Right lobe of liver (tissue), 6 donors: Measurements from ENCODE around the gene UBXN11. TPM values are rescaled to one million over a fixed set of nuclear protein-coding genes. Genes with fewer than 3 reads are reported as not detected.
"Not testable (repeated sequence)": the region's sequence is repeated elsewhere in the genome, so short reads cannot be mapped to it uniquely, and the experiment has no call there.

ENCODE experiments used
- ATAC-seq, 4 donors: fragments of 200-7000 bp; cut with Tn5 transposase; one replicate each; pipeline ENCODE4 v1.9.1; 2020; ENCODE audit warnings: mild to moderate bottlenecking in 4 of 4, moderate library complexity in 4 of 4
- DNase-seq, 3 donors: peaks; one replicate each; pipeline ENCODE4 v3.0.0-alpha.2; 2020
- H3K27ac ChIP-seq, 3 donors: fragments of 200-600 bp; one replicate each; pipeline ENCODE4 v1.8.0; 2022
- H3K27me3 ChIP-seq, 2 donors: fragments of 200-600 bp; one replicate each; pipeline ENCODE4 v1.8.0; 2022
- H3K36me3 ChIP-seq, 4 donors: fragments of 200-600 bp; sonication (generic) in 1 of 4; one replicate each; pipeline versions ENCODE4 v1.5.1 to v1.8.0; 2017 to 2022; ENCODE audit warnings: control low read depth in 1 of 4
- H3K4me1 ChIP-seq, 4 donors: fragments of 200-600 bp; sonication (generic) in 1 of 4; one replicate each; pipeline versions ENCODE4 v1.5.1 to v1.8.0; 2017 to 2022; ENCODE audit warnings: control low read depth in 1 of 4
- H3K4me3 ChIP-seq, 3 donors: fragments of 200-600 bp; one replicate each; pipeline ENCODE4 v1.8.0; 2022
- H3K9me3 ChIP-seq, 4 donors: fragments of 200-600 bp; sonication (generic) in 1 of 4; one replicate each; pipeline versions ENCODE4 v1.5.1 to v1.8.0; 2017 to 2022; ENCODE audit warnings: control low read depth in 1 of 4
- POLR2A ChIP-seq: fragments of 450-650 bp; IDR thresholded peaks from one replicate; pipeline ENCODE4 v1.6.1; 2017; ENCODE audit warnings: antibody characterized with exemption, mild to moderate bottlenecking
- WGBS: methylation state at CpG from one replicate; pipeline ENCODE4 v1.1.6; 2018; ENCODE audit warnings: low coverage, low lambda C conversion rate; ENCODE audit not compliant: insufficient coverage; ENCODE audit errors: missing lambda C conversion rate; 5-methylcytosine and 5-hydroxymethylcytosine counted together
- intact Hi-C, 2 donors: fragments of 100-400 bp; cut with DNase I; formaldehyde crosslinking; loops; one replicate each; pipeline versions ENCODE4 v1.11.2 to v1.14.1; 2022
- total RNA-seq, 6 experiments: library from RNA; depleted of rRNA in 2 of 6; stranded (reverse); fragments of >200 nt in 2 of 6; fragmentation: NEBNext Ultra II Directional in 3 of 6; extraction: Animal tissue kit (Norgen Biotek cat#: 25700) in 3 of 6; gene quantifications; one replicate each; pipeline versions ENCODE4 v1.1.0 to v1.2.4, GENCODE V29; 2016 to 2023
- TF ChIP-seq, protein P1 (sequence below), 4 donors: fragments of 200-600 bp in 3 of 4; fragments of 450-650 bp in 1 of 4; IDR thresholded peaks; one replicate each; pipeline versions ENCODE4 v1.5.1 to v1.8.0; 2016 to 2022; ENCODE audit warnings: antibody characterized with exemption in 4 of 4, mild to moderate bottlenecking in 2 of 4
- donor health status: DM: no; HTN: yes; CAD: no.
- donor health status: DM: no; HTN: no; CAD: no.
- donor health status: DM: no; HTN: no; CAD: no.
- donor health status: DM: no; HTN: yes; CAD: no.
- donor health status: DM: no; HTN: yes; CAD: no.

UBXN11 gene
- total RNA-seq, 6 experiments from 2014 or later = 4.3 to 11.3 (median 7.0) TPM

DNA sequence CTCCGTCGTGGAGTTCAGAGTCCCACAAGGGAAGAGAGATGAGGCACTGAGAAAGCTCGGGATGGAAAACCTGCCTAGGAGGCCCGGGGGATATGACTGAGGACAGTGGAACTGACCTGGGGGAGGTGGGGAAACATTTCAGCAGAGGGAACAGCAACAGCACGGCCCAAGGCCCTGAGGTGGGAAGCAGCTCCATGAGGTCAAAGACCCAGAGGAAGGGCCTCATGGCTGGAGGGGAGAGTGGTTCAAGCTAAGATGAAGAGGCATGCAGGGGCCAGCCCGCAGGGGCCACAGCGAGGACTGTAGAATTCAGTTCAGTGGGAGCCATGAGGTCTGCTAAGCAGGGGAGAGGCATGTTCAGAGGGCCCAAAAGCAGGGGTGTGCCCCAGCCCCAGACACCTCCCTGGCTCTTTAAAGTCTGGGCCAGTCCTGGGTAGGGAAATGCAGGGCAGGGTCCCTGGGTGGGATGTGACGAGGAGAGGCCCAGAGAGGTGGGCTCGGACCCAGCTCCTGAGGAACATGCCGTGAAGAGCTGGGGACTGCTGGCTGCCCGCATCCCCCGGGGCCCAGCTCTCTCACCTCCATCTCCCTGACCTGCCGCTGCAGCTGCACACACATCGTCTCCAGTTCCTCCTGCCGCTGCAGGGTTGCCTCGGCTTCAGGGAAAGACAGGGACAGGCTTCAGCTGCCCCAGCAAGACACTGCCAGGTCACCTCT is 9.9 kb downstream of the UBXN11 start:
- H3K4me3 ChIP-seq = no peak overlapping the region
- no peaks in the 10 kb centered on the region for H3K9me3 ChIP-seq
- no peak for DNase-seq
- 53% methylated on average over 4 of the region's 16 CpGs for WGBS
- no peak for TF ChIP-seq POLR2A
- TF ChIP-seq, protein P1, sequence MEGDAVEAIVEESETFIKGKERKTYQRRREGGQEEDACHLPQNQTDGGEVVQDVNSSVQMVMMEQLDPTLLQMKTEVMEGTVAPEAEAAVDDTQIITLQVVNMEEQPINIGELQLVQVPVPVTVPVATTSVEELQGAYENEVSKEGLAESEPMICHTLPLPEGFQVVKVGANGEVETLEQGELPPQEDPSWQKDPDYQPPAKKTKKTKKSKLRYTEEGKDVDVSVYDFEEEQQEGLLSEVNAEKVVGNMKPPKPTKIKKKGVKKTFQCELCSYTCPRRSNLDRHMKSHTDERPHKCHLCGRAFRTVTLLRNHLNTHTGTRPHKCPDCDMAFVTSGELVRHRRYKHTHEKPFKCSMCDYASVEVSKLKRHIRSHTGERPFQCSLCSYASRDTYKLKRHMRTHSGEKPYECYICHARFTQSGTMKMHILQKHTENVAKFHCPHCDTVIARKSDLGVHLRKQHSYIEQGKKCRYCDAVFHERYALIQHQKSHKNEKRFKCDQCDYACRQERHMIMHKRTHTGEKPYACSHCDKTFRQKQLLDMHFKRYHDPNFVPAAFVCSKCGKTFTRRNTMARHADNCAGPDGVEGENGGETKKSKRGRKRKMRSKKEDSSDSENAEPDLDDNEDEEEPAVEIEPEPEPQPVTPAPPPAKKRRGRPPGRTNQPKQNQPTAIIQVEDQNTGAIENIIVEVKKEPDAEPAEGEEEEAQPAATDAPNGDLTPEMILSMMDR (IDR thresholded peaks at IDR 0.05) = no peak
- no peak overlapping the region for H3K27ac ChIP-seq
- no peaks in the 10 kb centered on the region for H3K27me3 ChIP-seq
- no peaks in the 10 kb centered on the region for H3K4me1 ChIP-seq
- no peaks in the 10 kb centered on the region for H3K36me3 ChIP-seq
- intact Hi-C loops = loop anchor here in 1 of 2 donors (10.0 kb wide), 1 partner anchor 68 kb away; no protein-coding TSS in a partner anchor
- no peak for ATAC-seq

DNA sequence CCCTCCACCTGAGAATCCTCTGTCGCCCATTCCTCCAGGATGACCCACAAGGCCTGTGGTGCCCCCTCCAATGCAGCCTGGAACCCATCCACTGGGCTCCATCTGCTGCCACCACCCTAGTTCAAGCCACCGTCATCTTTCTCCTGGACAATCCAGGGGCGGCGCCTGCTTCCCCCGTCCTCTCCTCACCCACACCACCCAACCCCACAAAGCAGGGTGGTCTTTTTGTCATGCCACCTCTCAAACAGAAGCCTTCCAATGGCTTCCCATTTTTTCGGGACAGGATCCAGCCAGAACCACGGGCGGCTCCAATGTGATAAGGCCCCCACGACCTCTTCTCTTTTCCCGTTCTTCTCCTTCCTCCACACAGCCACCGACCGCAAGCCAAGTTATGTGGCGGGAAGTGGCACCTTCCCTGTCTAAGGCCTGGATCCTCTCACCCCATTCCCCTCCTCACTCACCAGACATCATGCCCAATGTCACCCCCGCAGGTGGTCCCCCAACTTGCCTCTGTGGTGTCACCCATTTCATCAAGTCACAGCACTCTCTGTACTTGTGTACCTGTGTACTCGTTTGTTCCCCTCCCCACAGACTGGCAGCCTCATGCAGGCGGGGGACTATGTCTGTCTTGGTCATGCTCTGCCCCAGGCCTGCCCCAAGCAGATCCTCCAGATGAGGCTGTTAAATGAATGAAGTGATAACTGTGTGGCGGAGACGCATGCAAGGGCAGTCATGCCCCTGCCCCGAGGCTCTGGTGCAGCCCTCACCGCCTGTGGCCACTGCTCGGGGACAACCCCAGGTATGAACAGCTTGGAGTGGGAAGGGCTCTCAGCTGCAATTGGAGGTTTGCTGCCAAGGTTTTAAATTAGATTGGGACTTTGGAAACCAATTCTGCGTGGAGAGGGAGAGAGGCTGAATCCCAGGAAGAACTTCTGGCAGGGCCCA is 11.0 kb downstream of the UBXN11 start:
- ATAC-seq = no peak
- H3K9me3 ChIP-seq = no peaks in the 10 kb centered on the region
- no peaks in the 10 kb centered on the region for H3K4me1 ChIP-seq
- no peaks in the 10 kb centered on the region for H3K36me3 ChIP-seq
- WGBS = 89% methylated on average over 20 of the region's 22 CpGs
- intact Hi-C loops = loop anchor here in 1 of 2 donors (10.0 kb wide), 1 partner anchor 69 kb away; no protein-coding TSS in a partner anchor
- no peak overlapping the region for H3K4me3 ChIP-seq
- DNase-seq = no peak
- H3K27ac ChIP-seq = no peak overlapping the region
- TF ChIP-seq, protein P1 (IDR thresholded peaks at IDR 0.05) = no peak
- TF ChIP-seq POLR2A = no peak
- no peaks in the 10 kb centered on the region for H3K27me3 ChIP-seq

DNA sequence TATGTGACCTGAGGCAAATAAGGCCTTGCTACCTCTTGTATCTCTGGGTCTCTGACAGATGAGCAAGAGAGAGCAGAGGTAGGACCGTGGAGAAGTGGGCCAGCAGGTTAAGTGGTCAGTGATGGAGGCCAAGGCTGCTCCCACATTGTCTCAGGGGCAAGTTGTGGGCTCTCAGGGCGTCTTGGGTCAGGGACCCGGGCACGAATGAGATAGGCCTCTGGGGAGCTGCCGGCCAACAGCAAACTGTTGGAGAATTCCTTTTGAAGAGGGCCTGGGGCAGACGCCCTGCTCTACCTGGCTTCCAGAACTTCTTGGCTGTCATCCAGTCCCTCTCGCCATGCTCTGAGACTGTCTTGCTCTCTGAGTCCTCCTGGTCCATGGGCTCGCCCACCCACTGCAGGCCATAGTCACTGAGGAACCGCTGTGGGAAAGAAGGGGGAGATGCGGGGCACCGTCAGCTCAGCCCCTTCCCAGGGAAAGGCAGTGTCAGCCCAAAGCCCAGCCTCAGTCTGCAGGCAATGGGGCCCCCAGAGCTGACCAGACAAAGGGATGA is 12.4 kb downstream of the UBXN11 start:
- H3K27me3 ChIP-seq = no peaks in the 10 kb centered on the region
- 56% methylated on average over 3 of the region's 11 CpGs for WGBS
- DNase-seq (no peak), ATAC-seq (no peak)
- no peaks in the 10 kb centered on the region for H3K9me3 ChIP-seq
- H3K4me1 ChIP-seq = no peaks in the 10 kb centered on the region
- H3K4me3 ChIP-seq = no peak overlapping the region
- intact Hi-C loops = loop anchor here in 1 of 2 donors (10.0 kb wide), 1 partner anchor 71 kb away; no protein-coding TSS in a partner anchor
- TF ChIP-seq, protein P1 (IDR thresholded peaks at IDR 0.05) = no peak
- no peak for TF ChIP-seq POLR2A
- no peak overlapping the region for H3K27ac ChIP-seq
- no peaks in the 10 kb centered on the region for H3K36me3 ChIP-seq

DNA sequence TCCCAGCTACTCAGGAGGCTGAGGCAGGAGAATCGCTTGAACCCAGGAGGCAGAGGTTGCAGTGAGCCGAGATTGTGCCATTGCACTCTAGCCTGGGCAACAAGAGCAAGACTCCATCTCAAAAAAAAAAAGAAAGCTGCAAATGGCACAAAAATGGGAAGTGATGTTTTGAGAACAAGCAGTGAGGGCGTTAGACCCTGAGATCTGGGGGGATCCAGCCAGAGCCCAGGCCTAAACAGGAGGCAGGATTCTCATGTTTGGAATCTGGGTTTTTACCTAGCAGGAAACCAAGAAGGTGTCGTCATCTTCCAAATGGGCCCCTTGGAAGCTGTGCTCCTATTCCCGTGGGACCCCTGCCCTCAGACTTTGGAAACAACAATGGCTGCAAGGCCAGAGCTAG is 13.7 kb downstream of the UBXN11 start:
- H3K4me1 ChIP-seq, H3K27me3 ChIP-seq, H3K36me3 ChIP-seq, H3K9me3 ChIP-seq, H3K27ac ChIP-seq, ATAC-seq, H3K4me3 ChIP-seq, DNase-seq: not testable (repeated sequence)
- intact Hi-C loops = loop anchor here in 1 of 2 donors (10.0 kb wide), 1 partner anchor 72 kb away; no protein-coding TSS in a partner anchor
- WGBS = 88% methylated on average over 4 of the region's 5 CpGs
